K562 (cell line): ENCODE data around the gene AFG1L. TPM values are rescaled to one million over a fixed set of nuclear protein-coding genes. Genes with fewer than 3 reads are reported as not detected.

Experiments
- KDM4B ChIP-seq, 2 experiments: fragments of 450-650 bp in 1 of 2; sonication (generic) in 1 of 2; IDR thresholded peaks; 2 replicates each; pipeline ENCODE4 v1.6.1; 2016 to 2017; ENCODE audit warnings: borderline replicate concordance in 2 of 2, antibody characterized with exemption in 1 of 2, low read depth in 1 of 2, mild to moderate bottlenecking in 1 of 2
- MCM3 ChIP-seq: fragments of 450-650 bp; IDR thresholded peaks from 2 replicates; pipeline ENCODE4 v1.6.1; 2016
- MTA2 ChIP-seq: fragments of 450-650 bp; IDR thresholded peaks from 2 replicates; pipeline ENCODE4 v1.6.1; 2016; ENCODE audit warnings: low read depth
- OTX1 ChIP-seq: fragments of 450-650 bp; formaldehyde crosslinking; IDR thresholded peaks from 2 replicates; pipeline ENCODE4 v1.4.0; 2022; ENCODE audit warnings: mild to moderate bottlenecking
- RBM34 ChIP-seq: fragments of 200-400 bp; formaldehyde crosslinking; IDR thresholded peaks from 2 replicates; pipeline ENCODE4 v1.6.1; 2018; ENCODE audit warnings: low read length, borderline replicate concordance; ENCODE audit not compliant: insufficient read depth
- ZNF23 ChIP-seq: fragments of 250-450 bp; sonication (Bioruptor Pico); IDR thresholded peaks from 2 replicates; pipeline ENCODE4 v1.4.0; 2020; ENCODE audit warnings: mild to moderate bottlenecking
- polyA plus RNA-seq, 8 experiments: library from polyadenylated mRNA; depleted of rRNA in 4 of 8; stranded (reverse) in 5 of 8; unstranded in 3 of 8; fragments of >200 nt; fragmentation: Nextera tagmentation in 2 of 8; fragmentation: Illumina TruSeq in 1 of 8; extraction: Ambion mirVana in 2 of 8; extraction: Trizol in 1 of 8; gene quantifications; 2 replicates each; pipeline versions ENCODE4 v1.2.1 to v1.2.3, GENCODE V29; 2011 to 2014; ENCODE audit warnings: inconsistent platforms in 1 of 8, missing spikeins in 1 of 8
- total RNA-seq, 7 experiments: library from RNA; depleted of rRNA in 6 of 7; stranded (reverse); fragments of >200 nt in 6 of 7; fragmentation: Illumina TruSeq in 2 of 7; extraction: Trizol in 2 of 7; gene quantifications; 2 replicates each; pipeline versions ENCODE4 v1.2.1 to v1.2.3, GENCODE V29; 2011 to 2021; ENCODE audit warnings: low replicate concordance in 1 of 7
- TF ChIP-seq, protein P1 (sequence below), 2 experiments: IDR thresholded peaks in 1 of 2; conservative IDR thresholded peaks in 1 of 2; 2 replicates each; pipeline ENCODE4 v1.6.1; 2016; ENCODE audit warnings: low read depth in 2 of 2, mild to moderate bottlenecking in 1 of 2, missing compliant biosample characterization in 1 of 2, missing genetic modification characterization in 1 of 2, moderate library complexity in 1 of 2
- TF ChIP-seq, protein P2 (sequence below): fragments of 250-450 bp; sonication (Bioruptor Pico); IDR thresholded peaks from 2 replicates; pipeline ENCODE4 v1.8.0; 2021; ENCODE audit warnings: borderline replicate concordance, mild to moderate bottlenecking, moderate library complexity; ENCODE audit not compliant: poor library complexity, severe bottlenecking
- TF ChIP-seq, protein P3 (sequence below): sonication (generic); formaldehyde crosslinking; IDR thresholded peaks from 2 replicates; pipeline ENCODE4 v1.8.1; 2022; ENCODE audit warnings: missing genetic modification reagents
- TF ChIP-seq, protein P4 (sequence below): fragments of 250-450 bp; sonication (Bioruptor Pico); IDR thresholded peaks from 2 replicates; pipeline ENCODE4 v1.5.0; 2021
- TF ChIP-seq, protein P5 (sequence below), 2 experiments: fragments of 200-800 bp in 1 of 2; sonication (Bioruptor generic) in 1 of 2; sonication (generic) in 1 of 2; formaldehyde crosslinking in 1 of 2; IDR thresholded peaks in 1 of 2; conservative IDR thresholded peaks in 1 of 2; 2 replicates each; pipeline versions ENCODE4 v1.5.0 to v1.6.1; 2016 to 2020; ENCODE audit warnings: missing compliant biosample characterization in 1 of 2, missing genetic modification characterization in 1 of 2, missing genetic modification reagents in 1 of 2
- TF ChIP-seq, protein P6 (sequence below): fragments of 450-650 bp; IDR thresholded peaks from one replicate; pipeline ENCODE4 v1.6.1; 2018; ENCODE audit warnings: mild to moderate bottlenecking, moderate library complexity; ENCODE audit not compliant: partially characterized antibody
- TF ChIP-seq, protein P7 (sequence below): fragments of 450-650 bp; IDR thresholded peaks from 2 replicates; pipeline ENCODE4 v1.6.1; 2017; ENCODE audit warnings: antibody characterized with exemption

Gene AFG1L
- total and polyA plus RNA-seq, 9 of the 15 experiments (the other 6 are each of a cell fraction or from before 2014, with no cell fraction given), result 2.2 to 15.5 (median 5.8) TPM

DNA sequence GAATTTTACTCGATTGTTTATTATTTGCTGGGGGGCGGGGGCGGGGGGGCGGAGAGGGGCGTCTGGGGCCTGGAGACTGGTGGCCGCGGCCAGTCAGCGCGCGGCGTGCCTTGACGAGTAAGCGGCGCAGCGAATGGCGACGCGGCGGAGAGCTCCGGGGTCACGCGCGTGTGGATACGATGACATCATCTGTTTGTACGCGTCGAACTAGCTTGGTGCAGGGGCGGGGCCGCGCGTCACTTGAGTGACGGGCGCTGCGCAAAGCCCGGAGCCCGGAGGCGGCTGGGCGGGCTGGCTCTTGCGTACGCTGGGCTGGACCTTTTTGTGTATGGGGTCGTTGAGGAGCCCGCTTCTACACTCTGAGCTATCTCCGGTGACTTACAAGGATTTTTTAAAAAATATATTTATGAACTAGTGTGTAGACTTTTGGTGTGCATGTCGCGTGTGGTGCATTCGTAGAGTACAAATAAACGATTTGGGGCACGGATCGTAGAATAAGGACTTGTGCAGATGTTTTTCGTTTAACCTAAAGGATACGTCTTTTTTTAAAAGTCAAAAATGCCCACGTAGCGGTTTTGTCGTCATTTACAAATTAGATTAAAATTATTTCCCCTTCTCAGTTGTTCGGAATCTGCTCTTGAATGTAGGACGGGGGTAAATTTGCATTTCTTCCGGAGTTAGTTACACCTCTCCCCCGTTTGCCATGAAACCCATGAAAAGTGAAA, 263.7 kb downstream of the AFG1L start (continued):
- TF ChIP-seq, protein P1, sequence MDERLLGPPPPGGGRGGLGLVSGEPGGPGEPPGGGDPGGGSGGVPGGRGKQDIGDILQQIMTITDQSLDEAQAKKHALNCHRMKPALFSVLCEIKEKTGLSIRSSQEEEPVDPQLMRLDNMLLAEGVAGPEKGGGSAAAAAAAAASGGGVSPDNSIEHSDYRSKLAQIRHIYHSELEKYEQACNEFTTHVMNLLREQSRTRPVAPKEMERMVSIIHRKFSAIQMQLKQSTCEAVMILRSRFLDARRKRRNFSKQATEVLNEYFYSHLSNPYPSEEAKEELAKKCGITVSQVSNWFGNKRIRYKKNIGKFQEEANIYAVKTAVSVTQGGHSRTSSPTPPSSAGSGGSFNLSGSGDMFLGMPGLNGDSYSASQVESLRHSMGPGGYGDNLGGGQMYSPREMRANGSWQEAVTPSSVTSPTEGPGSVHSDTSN (CRISPR knock-in tag; IDR thresholded peaks at IDR 0.05; ENCODE audit: low read depth), result peak; percentile 97
- TF ChIP-seq, protein P1 (tag; conservative IDR thresholded peaks at IDR 0.05; ENCODE audit: low read depth), result peak; percentile 99
- TF ChIP-seq OTX1 (CRISPR knock-in tag) (no peak), MTA2 (no peak), KDM4B (IDR thresholded peaks at IDR 0.05; ENCODE audit: borderline replicate concordance in 2 of 2, low read depth in 1 of 2) (0 out of 4 replicates have a peak, but pooled peaks of 1 of the 2 experiments have one; percentile 52), MCM3 (no peak), RBM34 (no peak), ZNF23 (CRISPR knock-in tag) (no peak)
- TF ChIP-seq, protein P2, sequence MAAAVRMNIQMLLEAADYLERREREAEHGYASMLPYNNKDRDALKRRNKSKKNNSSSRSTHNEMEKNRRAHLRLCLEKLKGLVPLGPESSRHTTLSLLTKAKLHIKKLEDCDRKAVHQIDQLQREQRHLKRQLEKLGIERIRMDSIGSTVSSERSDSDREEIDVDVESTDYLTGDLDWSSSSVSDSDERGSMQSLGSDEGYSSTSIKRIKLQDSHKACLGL (CRISPR knock-in tag), result no peak
- TF ChIP-seq, protein P3, sequence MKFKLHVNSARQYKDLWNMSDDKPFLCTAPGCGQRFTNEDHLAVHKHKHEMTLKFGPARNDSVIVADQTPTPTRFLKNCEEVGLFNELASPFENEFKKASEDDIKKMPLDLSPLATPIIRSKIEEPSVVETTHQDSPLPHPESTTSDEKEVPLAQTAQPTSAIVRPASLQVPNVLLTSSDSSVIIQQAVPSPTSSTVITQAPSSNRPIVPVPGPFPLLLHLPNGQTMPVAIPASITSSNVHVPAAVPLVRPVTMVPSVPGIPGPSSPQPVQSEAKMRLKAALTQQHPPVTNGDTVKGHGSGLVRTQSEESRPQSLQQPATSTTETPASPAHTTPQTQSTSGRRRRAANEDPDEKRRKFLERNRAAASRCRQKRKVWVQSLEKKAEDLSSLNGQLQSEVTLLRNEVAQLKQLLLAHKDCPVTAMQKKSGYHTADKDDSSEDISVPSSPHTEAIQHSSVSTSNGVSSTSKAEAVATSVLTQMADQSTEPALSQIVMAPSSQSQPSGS (CRISPR knock-in tag), result peak; percentile 97
- TF ChIP-seq, protein P4, sequence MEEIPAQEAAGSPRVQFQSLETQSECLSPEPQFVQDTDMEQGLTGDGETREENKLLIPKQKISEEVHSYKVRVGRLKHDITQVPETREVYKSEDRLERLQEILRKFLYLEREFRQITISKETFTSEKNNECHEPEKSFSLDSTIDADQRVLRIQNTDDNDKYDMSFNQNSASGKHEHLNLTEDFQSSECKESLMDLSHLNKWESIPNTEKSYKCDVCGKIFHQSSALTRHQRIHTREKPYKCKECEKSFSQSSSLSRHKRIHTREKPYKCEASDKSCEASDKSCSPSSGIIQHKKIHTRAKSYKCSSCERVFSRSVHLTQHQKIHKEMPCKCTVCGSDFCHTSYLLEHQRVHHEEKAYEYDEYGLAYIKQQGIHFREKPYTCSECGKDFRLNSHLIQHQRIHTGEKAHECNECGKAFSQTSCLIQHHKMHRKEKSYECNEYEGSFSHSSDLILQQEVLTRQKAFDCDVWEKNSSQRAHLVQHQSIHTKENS (CRISPR knock-in tag), result no peak
- TF ChIP-seq, protein P5, sequence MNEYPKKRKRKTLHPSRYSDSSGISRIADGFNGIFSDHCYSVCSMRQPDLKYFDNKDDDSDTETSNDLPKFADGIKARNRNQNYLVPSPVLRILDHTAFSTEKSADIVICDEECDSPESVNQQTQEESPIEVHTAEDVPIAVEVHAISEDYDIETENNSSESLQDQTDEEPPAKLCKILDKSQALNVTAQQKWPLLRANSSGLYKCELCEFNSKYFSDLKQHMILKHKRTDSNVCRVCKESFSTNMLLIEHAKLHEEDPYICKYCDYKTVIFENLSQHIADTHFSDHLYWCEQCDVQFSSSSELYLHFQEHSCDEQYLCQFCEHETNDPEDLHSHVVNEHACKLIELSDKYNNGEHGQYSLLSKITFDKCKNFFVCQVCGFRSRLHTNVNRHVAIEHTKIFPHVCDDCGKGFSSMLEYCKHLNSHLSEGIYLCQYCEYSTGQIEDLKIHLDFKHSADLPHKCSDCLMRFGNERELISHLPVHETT (CRISPR knock-in tag; conservative IDR thresholded peaks at IDR 0.05 in 1 of 2, IDR thresholded peaks at IDR 0.05 in 1 of 2), result peak in 1 of 2 experiments; percentile 51; a peak in 2 of 4 replicates
- TF ChIP-seq, protein P6, sequence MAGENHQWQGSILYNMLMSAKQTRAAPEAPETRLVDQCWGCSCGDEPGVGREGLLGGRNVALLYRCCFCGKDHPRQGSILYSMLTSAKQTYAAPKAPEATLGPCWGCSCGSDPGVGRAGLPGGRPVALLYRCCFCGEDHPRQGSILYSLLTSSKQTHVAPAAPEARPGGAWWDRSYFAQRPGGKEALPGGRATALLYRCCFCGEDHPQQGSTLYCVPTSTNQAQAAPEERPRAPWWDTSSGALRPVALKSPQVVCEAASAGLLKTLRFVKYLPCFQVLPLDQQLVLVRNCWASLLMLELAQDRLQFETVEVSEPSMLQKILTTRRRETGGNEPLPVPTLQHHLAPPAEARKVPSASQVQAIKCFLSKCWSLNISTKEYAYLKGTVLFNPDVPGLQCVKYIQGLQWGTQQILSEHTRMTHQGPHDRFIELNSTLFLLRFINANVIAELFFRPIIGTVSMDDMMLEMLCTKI, result no peak
- TF ChIP-seq, protein P7, sequence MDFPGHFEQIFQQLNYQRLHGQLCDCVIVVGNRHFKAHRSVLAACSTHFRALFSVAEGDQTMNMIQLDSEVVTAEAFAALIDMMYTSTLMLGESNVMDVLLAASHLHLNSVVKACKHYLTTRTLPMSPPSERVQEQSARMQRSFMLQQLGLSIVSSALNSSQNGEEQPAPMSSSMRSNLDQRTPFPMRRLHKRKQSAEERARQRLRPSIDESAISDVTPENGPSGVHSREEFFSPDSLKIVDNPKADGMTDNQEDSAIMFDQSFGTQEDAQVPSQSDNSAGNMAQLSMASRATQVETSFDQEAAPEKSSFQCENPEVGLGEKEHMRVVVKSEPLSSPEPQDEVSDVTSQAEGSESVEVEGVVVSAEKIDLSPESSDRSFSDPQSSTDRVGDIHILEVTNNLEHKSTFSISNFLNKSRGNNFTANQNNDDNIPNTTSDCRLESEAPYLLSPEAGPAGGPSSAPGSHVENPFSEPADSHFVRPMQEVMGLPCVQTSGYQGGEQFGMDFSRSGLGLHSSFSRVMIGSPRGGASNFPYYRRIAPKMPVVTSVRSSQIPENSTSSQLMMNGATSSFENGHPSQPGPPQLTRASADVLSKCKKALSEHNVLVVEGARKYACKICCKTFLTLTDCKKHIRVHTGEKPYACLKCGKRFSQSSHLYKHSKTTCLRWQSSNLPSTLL, result no peak
